H9 (cell line): ENCODE data around the gene EPN3. TPM values are rescaled to one million over a fixed set of nuclear protein-coding genes. Genes with fewer than 3 reads are reported as not detected.

Source experiments
- DNase-seq: peaks from one replicate; pipeline ENCODE4 v3.0.0-alpha.2; 2017
- H2AFZ ChIP-seq: one replicate; pipeline ENCODE4 v1.6.1; 2013; ENCODE audit warnings: mild to moderate bottlenecking, low read length, control low read depth, moderate library complexity
- H2AK5ac ChIP-seq: 2 replicates; pipeline ENCODE4 v1.6.1; 2013; ENCODE audit warnings: low read length, control low read depth, mixed read lengths; ENCODE audit not compliant: insufficient read length
- H2BK120ac ChIP-seq: one replicate; pipeline ENCODE4 v1.6.1; 2013; ENCODE audit warnings: low read depth, mild to moderate bottlenecking, low read length, control low read depth, inconsistent platforms; ENCODE audit not compliant: poor library complexity, severe bottlenecking
- H2BK12ac ChIP-seq: 2 replicates; pipeline ENCODE4 v1.6.1; 2013; ENCODE audit warnings: low read length, control low read depth, mixed read lengths, low read depth; ENCODE audit not compliant: insufficient read length
- H2BK15ac ChIP-seq: 2 replicates; pipeline ENCODE4 v1.6.1; 2013; ENCODE audit warnings: low read depth, low read length, control low read depth
- H2BK20ac ChIP-seq: one replicate; pipeline ENCODE4 v1.6.1; 2013; ENCODE audit warnings: low read depth, mild to moderate bottlenecking, low read length, control low read depth, inconsistent platforms; ENCODE audit not compliant: poor library complexity, severe bottlenecking
- H2BK5ac ChIP-seq: 2 replicates; pipeline ENCODE4 v1.6.1; 2013; ENCODE audit warnings: low read length, control low read depth, mixed read lengths; ENCODE audit not compliant: insufficient read length
- H3K14ac ChIP-seq: 2 replicates; pipeline ENCODE4 v1.6.1; 2013; ENCODE audit warnings: low read length, control low read depth; ENCODE audit not compliant: insufficient read depth
- H3K18ac ChIP-seq: 2 replicates; pipeline ENCODE4 v1.6.1; 2013; ENCODE audit warnings: low read depth, mild to moderate bottlenecking, mixed read lengths, low read length, control low read depth; ENCODE audit not compliant: insufficient read length
- H3K23ac ChIP-seq: 2 replicates; pipeline ENCODE4 v1.6.1; 2013; ENCODE audit warnings: low read length, control low read depth, mixed read lengths, low read depth; ENCODE audit not compliant: insufficient read length
- H3K23me2 ChIP-seq: 2 replicates; pipeline ENCODE4 v1.6.1; 2013; ENCODE audit warnings: low read depth, mild to moderate bottlenecking, mixed read lengths, low read length, control low read depth; ENCODE audit not compliant: insufficient read length, poor library complexity, severe bottlenecking
- H3K27ac ChIP-seq: 2 replicates; pipeline ENCODE4 v1.5.1; 2013; ENCODE audit warnings: low read length, control low read depth, mixed read lengths, low read depth; ENCODE audit not compliant: insufficient read length
- H3K27me3 ChIP-seq: 2 replicates; pipeline ENCODE4 v1.6.1; 2013; ENCODE audit warnings: low read length, control low read depth, inconsistent platforms; ENCODE audit not compliant: insufficient read depth
- H3K4ac ChIP-seq: 2 replicates; pipeline ENCODE4 v1.6.1; 2013; ENCODE audit warnings: low read depth, mild to moderate bottlenecking, control low read depth, inconsistent platforms, low read length, moderate library complexity
- H3K4me1 ChIP-seq: 2 replicates; pipeline ENCODE4 v1.6.1; 2013; ENCODE audit warnings: low read length, control low read depth, inconsistent platforms; ENCODE audit not compliant: insufficient read depth
- H3K4me2 ChIP-seq: 2 replicates; pipeline ENCODE4 v1.6.1; 2013; ENCODE audit warnings: low read length, control low read depth, mixed read lengths; ENCODE audit not compliant: insufficient read length, insufficient read depth
- H3K56ac ChIP-seq: 2 replicates; pipeline ENCODE4 v1.6.1; 2013; ENCODE audit warnings: low read depth, mild to moderate bottlenecking, mixed read lengths, low read length, control low read depth; ENCODE audit not compliant: insufficient read length
- H3K79me1 ChIP-seq: 2 replicates; pipeline ENCODE4 v1.6.1; 2013; ENCODE audit warnings: low read depth, mild to moderate bottlenecking, moderate library complexity, low read length, control low read depth, inconsistent platforms; ENCODE audit not compliant: insufficient read depth, poor library complexity, severe bottlenecking
- H3K79me2 ChIP-seq: 2 replicates; pipeline ENCODE4 v1.6.1; 2013; ENCODE audit warnings: low read length, control low read depth, inconsistent platforms; ENCODE audit not compliant: insufficient read depth
- H3K9ac ChIP-seq: 2 replicates; pipeline ENCODE4 v1.6.1; 2013; ENCODE audit warnings: low read length, control low read depth, mixed read lengths; ENCODE audit not compliant: insufficient read length; ENCODE audit errors: extremely low read depth
- H3K9me3 ChIP-seq: one replicate; pipeline ENCODE4 v1.6.1; 2013; ENCODE audit warnings: low read depth, low read length, inconsistent platforms; ENCODE audit not compliant: control insufficient read depth
- H3T11ph ChIP-seq: one replicate; pipeline ENCODE4 v1.6.1; 2013; ENCODE audit warnings: mild to moderate bottlenecking, low read length, control low read depth, inconsistent platforms
- H4K20me1 ChIP-seq: one replicate; pipeline ENCODE4 v1.6.1; 2013; ENCODE audit not compliant: control insufficient read depth, insufficient read length, insufficient read depth
- H4K5ac ChIP-seq: 2 replicates; pipeline ENCODE4 v1.6.1; 2013; ENCODE audit warnings: low read depth, mild to moderate bottlenecking, mixed read lengths, low read length, control low read depth; ENCODE audit not compliant: insufficient read length
- H4K8ac ChIP-seq: replicated peaks from 2 replicates; pipeline ENCODE4 v1.6.1; 2013; ENCODE audit warnings: low read length, control low read depth, mixed read lengths, low read depth; ENCODE audit not compliant: insufficient read length
- H4K91ac ChIP-seq: 2 replicates; pipeline ENCODE4 v1.6.1; 2013; ENCODE audit warnings: low read depth, mild to moderate bottlenecking, moderate library complexity, mixed read lengths, low read length, control low read depth; ENCODE audit not compliant: insufficient read length
- H3K27ac Mint-ChIP-seq, 3 experiments: 2 replicates in 2 of 3; 3 replicates in 1 of 3; pipeline ENCODE4 v1.8.0; 2020 to 2021; ENCODE audit warnings: mixed read lengths in 3 of 3, mild to moderate bottlenecking in 1 of 3, moderate library complexity in 1 of 3
- H3K27me3 Mint-ChIP-seq: 2 replicates; pipeline ENCODE4 v1.8.0; 2021; ENCODE audit warnings: low read depth, mild to moderate bottlenecking, moderate library complexity, mixed read lengths
- H3K36me3 Mint-ChIP-seq, 3 experiments: 2 replicates in 2 of 3; 3 replicates in 1 of 3; pipeline ENCODE4 v1.8.0; 2020 to 2021; ENCODE audit warnings: low read depth in 3 of 3, mixed read lengths in 3 of 3; ENCODE audit not compliant: insufficient read depth in 1 of 3
- H3K4me1 Mint-ChIP-seq, 2 experiments: 2 replicates each; pipeline ENCODE4 v1.8.0; 2020; ENCODE audit warnings: mixed read lengths in 2 of 2
- H3K4me3 Mint-ChIP-seq, 2 experiments: 2 replicates in 1 of 2; 3 replicates in 1 of 2; pipeline ENCODE4 v1.8.0; 2020 to 2021; ENCODE audit warnings: mild to moderate bottlenecking in 2 of 2, mixed read lengths in 2 of 2, moderate library complexity in 1 of 2
- H3K9me3 Mint-ChIP-seq, 2 experiments: 2 replicates in 1 of 2; 3 replicates in 1 of 2; pipeline ENCODE4 v1.8.0; 2020; ENCODE audit warnings: mild to moderate bottlenecking in 2 of 2, mixed read lengths in 2 of 2, moderate library complexity in 1 of 2
- WGBS: extraction: QIAGEN DNeasy Blood & Tissue Kit; methylation state at CpG from one replicate; pipeline ENCODE4 v1.1.7; 2013; ENCODE audit warnings: missing lambda C conversion rate, low lambda C conversion rate, mixed read lengths; ENCODE audit not compliant: insufficient read length; ENCODE audit errors: extremely low coverage; 5-methylcytosine and 5-hydroxymethylcytosine counted together
- total RNA-seq: library from RNA; stranded (reverse); gene quantifications from 2 replicates; pipeline ENCODE4 v1.2.1, GENCODE V29; 2021
- TF ChIP-seq, protein P1 (sequence below): fragments of 200-600 bp; sonication (generic); conservative IDR thresholded peaks from 3 replicates; pipeline ENCODE4 v1.8.0; 2021; ENCODE audit warnings: antibody characterized with exemption, mild to moderate bottlenecking

Gene EPN3
- total RNA-seq, 1 experiment from 2014 or later, result 1.9 TPM

DNA sequence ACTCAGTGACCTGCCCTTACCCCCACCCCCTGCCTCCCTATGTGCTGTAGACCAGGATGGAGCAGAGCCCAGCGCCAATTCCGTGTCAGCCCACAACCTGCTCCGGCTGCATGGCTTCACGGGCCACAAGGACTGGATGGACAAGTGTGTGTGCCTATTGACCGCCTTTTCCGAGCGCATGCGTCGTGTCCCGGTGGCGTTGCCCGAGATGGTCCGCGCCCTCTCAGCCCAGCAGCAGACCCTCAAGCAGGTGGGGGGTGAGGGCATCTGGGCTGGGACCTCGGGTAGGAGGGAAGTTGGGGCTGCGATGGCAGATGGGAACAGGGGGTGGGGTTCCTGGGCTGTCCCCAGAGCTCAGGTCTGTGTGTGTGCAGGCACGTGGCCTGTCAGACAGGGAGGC is 21.7 kb downstream of the EPN3 start:
- H3K56ac ChIP-seq, result no peak overlapping the region
- no peaks in the 10 kb centered on the region for H3K79me1 ChIP-seq
- H3K79me2 ChIP-seq, result no peaks in the 10 kb centered on the region
- no peak overlapping the region for H3K14ac ChIP-seq
- no peaks in the 10 kb centered on the region for H4K20me1 ChIP-seq
- no peak overlapping the region for H3K18ac ChIP-seq
- no peak overlapping the region for H2BK120ac ChIP-seq
- Mint-ChIP-seq H3K4me3 (no peak overlapping the region), H3K27me3 (peaks cover 37% of the 10 kb centered on the region), H3K4me1 (peaks cover 6 to 17% of the 10 kb centered on the region in 2 experiments; a peak in 3 of 4 replicates), H3K36me3 (no peaks in the 10 kb centered on the region; a peak in 1 of 7 replicates), H3K27ac (no peak overlapping the region), H3K9me3 (no peaks in the 10 kb centered on the region; a peak in 1 of 5 replicates)
- H2AK5ac ChIP-seq, result no peak overlapping the region
- no peak overlapping the region for H3K9ac ChIP-seq
- no peak overlapping the region for H2BK12ac ChIP-seq
- H2AFZ ChIP-seq, result no peak overlapping the region
- no peak overlapping the region for H2BK20ac ChIP-seq
- no peak overlapping the region for H3K23ac ChIP-seq
- no peaks in the 10 kb centered on the region for H3K9me3 ChIP-seq
- peaks cover 11% of the 10 kb centered on the region for H3K27me3 ChIP-seq
- H4K8ac ChIP-seq, result no peak overlapping the region
- no peaks in the 10 kb centered on the region for H3K4me1 ChIP-seq
- H3K23me2 ChIP-seq, result peaks cover 4% of the 10 kb centered on the region
- DNase-seq, result no peak
- H3T11ph ChIP-seq, result no peak overlapping the region
- H2BK15ac ChIP-seq, result no peak overlapping the region
- TF ChIP-seq, protein P1, sequence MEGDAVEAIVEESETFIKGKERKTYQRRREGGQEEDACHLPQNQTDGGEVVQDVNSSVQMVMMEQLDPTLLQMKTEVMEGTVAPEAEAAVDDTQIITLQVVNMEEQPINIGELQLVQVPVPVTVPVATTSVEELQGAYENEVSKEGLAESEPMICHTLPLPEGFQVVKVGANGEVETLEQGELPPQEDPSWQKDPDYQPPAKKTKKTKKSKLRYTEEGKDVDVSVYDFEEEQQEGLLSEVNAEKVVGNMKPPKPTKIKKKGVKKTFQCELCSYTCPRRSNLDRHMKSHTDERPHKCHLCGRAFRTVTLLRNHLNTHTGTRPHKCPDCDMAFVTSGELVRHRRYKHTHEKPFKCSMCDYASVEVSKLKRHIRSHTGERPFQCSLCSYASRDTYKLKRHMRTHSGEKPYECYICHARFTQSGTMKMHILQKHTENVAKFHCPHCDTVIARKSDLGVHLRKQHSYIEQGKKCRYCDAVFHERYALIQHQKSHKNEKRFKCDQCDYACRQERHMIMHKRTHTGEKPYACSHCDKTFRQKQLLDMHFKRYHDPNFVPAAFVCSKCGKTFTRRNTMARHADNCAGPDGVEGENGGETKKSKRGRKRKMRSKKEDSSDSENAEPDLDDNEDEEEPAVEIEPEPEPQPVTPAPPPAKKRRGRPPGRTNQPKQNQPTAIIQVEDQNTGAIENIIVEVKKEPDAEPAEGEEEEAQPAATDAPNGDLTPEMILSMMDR, result no peak
- H3K27ac ChIP-seq, result no peak overlapping the region
- H4K5ac ChIP-seq, result no peak overlapping the region
- no peak overlapping the region for H3K4ac ChIP-seq
- no peak overlapping the region for H4K91ac ChIP-seq
- no CpG with 5 or more reads among the region's 17 CpGs for WGBS
- no peak overlapping the region for H3K4me2 ChIP-seq
- no peak overlapping the region for H2BK5ac ChIP-seq
